Skeletal muscle tissue (tissue), 4 donors: Measurements from ENCODE around the gene CUL9. TPM values are rescaled to one million over a fixed set of nuclear protein-coding genes. Genes with fewer than 3 reads are reported as not detected.
"Not testable (repeated sequence)": the region's sequence is repeated elsewhere in the genome, so short reads cannot be mapped to it uniquely, and the experiment has no call there.

ENCODE experiments used
- H3K27ac ChIP-seq: one replicate; pipeline ENCODE4 v1.7.0; 2013; ENCODE audit warnings: mild to moderate bottlenecking, low read depth, low read length, inconsistent platforms
- H3K27me3 ChIP-seq, 3 donors: one replicate each; pipeline ENCODE4 v1.7.0; 2013; ENCODE audit warnings: low read length in 3 of 3; ENCODE audit not compliant: control insufficient read depth in 3 of 3, insufficient read depth in 3 of 3
- H3K36me3 ChIP-seq, 3 donors: one replicate each; pipeline ENCODE4 v1.7.0; 2013; ENCODE audit warnings: low read length in 3 of 3; ENCODE audit not compliant: control insufficient read depth in 3 of 3, insufficient read depth in 3 of 3
- H3K4me1 ChIP-seq, 3 donors: one replicate each; pipeline ENCODE4 v1.7.0; 2013; ENCODE audit warnings: low read length in 3 of 3, mild to moderate bottlenecking in 3 of 3; ENCODE audit not compliant: control insufficient read depth in 3 of 3, insufficient read depth in 3 of 3
- H3K4me3 ChIP-seq, 3 donors: one replicate each; pipeline ENCODE4 v1.7.0; 2013; ENCODE audit warnings: low read length in 3 of 3
- H3K9ac ChIP-seq, 3 donors: one replicate each; pipeline ENCODE4 v1.7.0; 2013; ENCODE audit warnings: low read length in 3 of 3, mild to moderate bottlenecking in 3 of 3, moderate library complexity in 2 of 3, low read depth in 1 of 3
- H3K9me3 ChIP-seq, 3 donors: one replicate each; pipeline ENCODE4 v1.7.0; 2013; ENCODE audit warnings: low read length in 3 of 3; ENCODE audit not compliant: control insufficient read depth in 3 of 3
- total RNA-seq: library from RNA; depleted of rRNA; stranded (reverse); fragments of >200 nt; gene quantifications from one replicate; pipeline ENCODE4 v1.2.3, GENCODE V29; 2014
- donor health status: Osteomylitis.

Gene CUL9
- 11.0 TPM for total RNA-seq

DNA sequence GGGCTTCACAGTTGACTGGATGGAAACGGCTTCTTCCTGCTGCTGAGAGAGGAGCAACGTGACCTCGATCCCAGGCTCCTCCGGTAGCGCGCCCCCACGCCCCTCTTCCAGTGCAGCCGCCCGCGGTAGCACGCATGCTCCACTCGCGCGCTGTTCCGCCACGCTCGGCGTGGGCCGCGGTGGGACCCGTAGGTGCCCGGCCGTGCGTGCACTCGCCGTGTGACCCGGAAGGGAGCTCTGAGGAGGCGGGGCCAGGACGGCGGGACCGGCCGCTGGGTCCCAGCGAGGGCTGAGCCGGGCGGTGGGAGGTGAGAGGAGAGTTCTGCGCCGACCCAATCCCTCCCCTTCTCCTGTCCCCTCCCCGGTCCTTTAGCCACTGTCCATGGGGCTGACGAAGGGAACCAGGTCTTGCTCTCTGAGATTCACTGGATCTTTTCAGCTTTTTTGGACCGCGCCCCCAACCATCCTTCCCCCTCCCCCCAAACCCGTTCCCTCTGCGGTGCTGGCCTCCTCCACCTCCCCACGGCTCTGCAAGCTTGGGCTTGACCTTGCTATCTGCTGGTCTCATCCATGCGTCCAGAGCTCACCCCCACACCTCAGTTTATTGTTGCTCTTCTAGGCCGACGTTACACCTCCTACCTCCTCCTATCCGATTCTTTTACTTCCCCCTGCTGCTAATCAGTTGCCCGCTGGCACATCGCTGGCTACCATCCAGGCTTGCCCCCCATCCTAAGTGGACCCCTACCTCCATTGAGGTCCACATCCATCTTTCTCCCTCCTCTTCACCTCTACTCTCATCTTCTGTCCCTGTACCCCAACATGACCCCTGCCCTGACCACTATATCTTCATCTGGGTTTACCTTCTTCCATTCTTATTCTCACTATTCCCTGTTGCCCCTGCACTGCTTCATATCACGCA, at the start of gene CUL9:
TSS of gene CUL9 (plus strand) at position 255 of the 919 bp plus-strand sequence. CDS start 2,115 bp downstream, outside the sequence.
- peak within 1 kb of the TSS; percentile 85 to 87 (median 86) for H3K9ac ChIP-seq
- no peaks in the 10 kb centered on the region for H3K27me3 ChIP-seq
- peak within 1 kb of the TSS; percentile 57 for H3K27ac ChIP-seq
- H3K4me1 ChIP-seq: peaks cover 16 to 26% (median 22%) of the 10 kb centered on the region in 3 donors
- H3K36me3 ChIP-seq: peaks cover 43 to 48% (median 46%) of the 10 kb centered on the region in 3 donors
- no peaks in the 10 kb centered on the region for H3K9me3 ChIP-seq
- H3K4me3 ChIP-seq: peak within 1 kb of the TSS; percentile 77 to 95 (median 93)

DNA sequence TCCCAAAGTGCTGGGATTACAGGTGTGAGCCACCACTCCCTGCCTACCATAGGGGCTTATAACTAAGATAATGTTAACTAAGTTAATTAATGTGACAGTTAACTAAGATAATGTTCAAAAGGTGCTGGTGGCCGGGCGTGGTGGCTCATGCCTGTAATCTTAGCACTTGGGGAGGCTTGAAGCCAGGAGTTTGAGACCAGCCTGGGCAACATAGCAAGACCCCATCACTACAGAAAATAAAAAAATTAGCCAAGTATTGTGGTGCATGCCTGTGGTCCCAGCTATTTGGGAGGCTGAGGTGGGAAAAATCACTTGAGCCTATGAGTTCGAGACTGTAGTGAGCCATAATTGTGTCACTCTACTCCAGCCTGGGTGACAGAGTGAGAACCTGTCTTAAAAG, 43.7 kb upstream of the CUL9 start:
- Histone ChIP-seq H3K9ac (no peak overlapping the region), H3K4me3 (no peak overlapping the region), H3K36me3 (no peaks in the 10 kb centered on the region), H3K4me1 (peaks cover 3% of the 10 kb centered on the region in 3 donors), H3K9me3 (no peaks in the 10 kb centered on the region), H3K27ac (no peak overlapping the region), H3K27me3 (no peaks in the 10 kb centered on the region)

DNA sequence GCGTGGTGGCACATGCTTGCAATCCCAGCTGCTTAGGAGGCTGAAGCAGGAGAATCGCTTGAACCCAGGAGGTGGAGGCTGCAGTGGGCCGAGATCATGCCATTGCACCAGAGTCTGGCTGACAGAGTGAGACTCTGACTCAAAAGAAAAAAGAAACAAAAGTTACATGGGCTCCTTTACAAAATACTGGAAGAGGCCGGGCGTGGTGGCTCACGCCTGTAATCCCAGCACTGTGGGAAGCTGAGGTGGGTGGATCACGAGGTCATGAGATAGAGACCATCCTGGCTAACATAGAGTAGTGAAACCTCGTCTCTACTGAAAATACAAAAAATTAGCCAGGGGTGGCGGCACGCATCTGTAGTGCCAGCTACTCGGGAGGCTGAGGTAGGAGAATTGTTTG, 42.0 kb upstream of the CUL9 start:
- H3K4me3 ChIP-seq, H3K27ac ChIP-seq, H3K36me3 ChIP-seq, H3K9ac ChIP-seq, H3K9me3 ChIP-seq, H3K27me3 ChIP-seq: not testable (repeated sequence)
- peaks cover 10 to 13% (median 12%) of the 10 kb centered on the region in 3 donors for H3K4me1 ChIP-seq

DNA sequence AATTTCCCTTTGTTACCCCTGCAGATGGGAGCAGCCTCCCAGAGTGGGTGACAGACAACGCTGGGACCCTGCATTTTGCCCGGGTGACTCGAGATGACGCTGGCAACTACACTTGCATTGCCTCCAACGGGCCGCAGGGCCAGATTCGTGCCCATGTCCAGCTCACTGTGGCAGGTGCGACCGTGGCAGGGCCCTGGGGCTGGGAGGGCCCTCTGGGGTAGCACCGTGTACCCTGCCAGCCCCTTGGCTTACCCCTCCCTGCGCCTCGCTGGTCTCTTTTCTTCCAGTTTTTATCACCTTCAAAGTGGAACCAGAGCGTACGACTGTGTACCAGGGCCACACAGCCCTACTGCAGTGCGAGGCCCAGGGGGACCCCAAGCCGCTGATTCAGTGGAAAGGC, 40.4 kb upstream of the CUL9 start:
- H3K27me3 ChIP-seq: no peaks in the 10 kb centered on the region
- no peaks in the 10 kb centered on the region for H3K36me3 ChIP-seq
- no peak overlapping the region for H3K9ac ChIP-seq
- peaks cover 13 to 16% (median 13%) of the 10 kb centered on the region in 3 donors for H3K4me1 ChIP-seq
- no peak overlapping the region for H3K27ac ChIP-seq
- H3K9me3 ChIP-seq: no peaks in the 10 kb centered on the region
- no peak overlapping the region for H3K4me3 ChIP-seq

DNA sequence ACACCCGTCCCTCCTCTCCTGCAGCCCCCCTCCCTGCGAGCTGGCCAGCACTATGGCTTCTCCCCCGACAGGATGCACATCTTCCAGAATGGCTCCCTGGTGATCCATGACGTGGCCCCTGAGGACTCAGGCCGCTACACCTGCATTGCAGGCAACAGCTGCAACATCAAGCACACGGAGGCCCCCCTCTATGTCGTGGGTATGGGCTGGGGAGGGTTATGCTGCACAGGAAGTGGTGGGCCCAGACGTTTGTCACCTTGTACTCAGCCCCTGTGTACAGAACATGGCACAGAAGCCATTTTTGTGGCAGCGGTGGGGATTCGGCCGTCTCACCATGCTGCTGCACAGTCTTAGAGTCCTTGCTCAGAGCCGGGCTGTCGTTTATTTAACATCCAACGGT, 39.9 kb upstream of the CUL9 start:
- no peaks in the 10 kb centered on the region for H3K27me3 ChIP-seq
- H3K27ac ChIP-seq: no peak overlapping the region
- no peak overlapping the region for H3K4me3 ChIP-seq
- H3K9ac ChIP-seq: no peak overlapping the region
- peaks cover 18 to 21% (median 18%) of the 10 kb centered on the region in 3 donors for H3K4me1 ChIP-seq
- H3K36me3 ChIP-seq: no peaks in the 10 kb centered on the region
- no peaks in the 10 kb centered on the region for H3K9me3 ChIP-seq

DNA sequence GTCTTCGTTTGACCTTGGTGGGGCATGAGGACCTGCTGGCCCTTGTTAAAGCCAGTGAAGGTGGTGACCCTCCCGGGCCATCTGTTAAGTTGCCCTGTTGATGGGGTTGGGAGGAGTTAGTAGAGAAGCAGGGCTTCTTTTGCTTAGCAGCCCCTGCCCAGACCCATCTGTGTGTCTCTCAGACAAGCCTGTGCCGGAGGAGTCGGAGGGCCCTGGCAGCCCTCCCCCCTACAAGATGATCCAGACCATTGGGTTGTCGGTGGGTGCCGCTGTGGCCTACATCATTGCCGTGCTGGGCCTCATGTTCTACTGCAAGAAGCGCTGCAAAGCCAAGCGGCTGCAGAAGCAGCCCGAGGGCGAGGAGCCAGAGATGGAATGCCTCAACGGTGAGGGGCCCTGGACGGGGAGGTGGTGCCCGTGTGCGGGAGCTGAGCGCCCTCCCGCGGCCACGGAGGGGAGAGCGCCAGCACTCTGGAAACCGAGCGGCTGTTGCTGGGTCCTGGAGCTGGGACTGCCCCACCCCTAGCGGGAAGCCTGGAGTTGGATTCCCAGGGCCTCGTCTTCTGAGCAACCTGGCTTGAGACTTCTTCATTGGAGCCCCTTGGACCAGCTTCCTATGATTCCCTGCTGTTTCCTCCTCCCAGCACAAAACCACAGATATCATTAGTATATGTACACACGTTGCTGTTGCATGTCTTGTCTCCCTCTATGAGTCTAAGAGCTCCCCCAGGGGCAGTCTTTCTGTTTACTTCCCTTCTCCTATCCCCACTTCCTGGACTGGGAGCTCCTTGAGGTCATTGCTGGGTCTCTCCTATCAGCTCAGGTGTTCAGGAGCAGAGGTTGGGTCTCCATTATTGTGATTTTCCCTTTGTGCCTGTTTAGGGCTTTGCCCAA, 38.5 kb upstream of the CUL9 start:
- H3K4me3 ChIP-seq: peak overlapping the region; percentile 16 to 49 (median 45)
- peaks cover 24 to 28% (median 28%) of the 10 kb centered on the region in 3 donors for H3K4me1 ChIP-seq
- H3K27ac ChIP-seq: no peak overlapping the region
- H3K9ac ChIP-seq: peak overlapping the region; percentile 44 to 79 (median 56)
- no peaks in the 10 kb centered on the region for H3K9me3 ChIP-seq
- no peaks in the 10 kb centered on the region for H3K36me3 ChIP-seq
- no peaks in the 10 kb centered on the region for H3K27me3 ChIP-seq

DNA sequence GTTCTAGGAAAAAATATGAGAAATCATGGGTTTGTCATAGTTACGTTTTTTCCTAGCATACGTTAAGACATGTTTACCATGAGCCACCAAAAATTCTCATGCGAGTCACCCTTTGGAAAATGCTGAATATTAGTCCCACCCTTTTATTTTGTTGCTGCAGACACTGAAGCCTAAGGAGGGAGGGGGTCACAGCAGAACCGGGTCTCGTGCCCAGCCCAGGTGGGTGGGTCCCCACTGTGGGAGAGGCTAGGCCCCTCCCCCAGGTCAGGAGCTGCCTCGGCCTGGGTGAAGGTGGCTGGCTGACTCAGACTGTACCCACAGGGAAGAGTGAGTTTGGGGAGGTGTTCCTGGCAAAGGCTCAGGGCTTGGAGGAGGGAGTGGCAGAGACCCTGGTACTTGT, 37.1 kb upstream of the CUL9 start:
- H3K9ac ChIP-seq: no peak overlapping the region
- peaks cover 24 to 28% (median 28%) of the 10 kb centered on the region in 3 donors for H3K4me1 ChIP-seq
- no peaks in the 10 kb centered on the region for H3K27me3 ChIP-seq
- H3K27ac ChIP-seq: no peak overlapping the region
- no peak overlapping the region for H3K4me3 ChIP-seq
- H3K9me3 ChIP-seq: no peaks in the 10 kb centered on the region
- H3K36me3 ChIP-seq: no peaks in the 10 kb centered on the region

DNA sequence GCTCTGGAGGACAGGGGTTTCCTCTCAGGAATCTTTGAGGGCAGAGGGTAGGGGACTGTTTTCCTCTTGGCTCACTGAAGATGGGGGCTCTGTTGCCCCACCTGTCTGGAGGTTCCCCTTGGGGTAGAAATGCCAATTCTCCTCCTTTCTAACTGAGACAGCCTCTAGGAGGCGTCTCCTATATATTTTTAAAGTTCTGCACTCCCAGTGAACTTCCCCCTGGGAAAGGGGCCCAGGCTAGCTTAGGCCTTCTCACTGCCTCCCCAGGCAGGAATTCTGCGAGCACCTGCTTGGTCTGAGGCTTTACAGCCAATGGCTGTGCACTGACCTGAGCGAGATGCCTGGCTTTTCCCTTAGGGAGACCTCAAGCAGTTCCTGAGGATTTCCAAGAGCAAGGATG, 35.7 kb upstream of the CUL9 start:
- Histone ChIP-seq H3K4me1 (peaks cover 24 to 28% (median 28%) of the 10 kb centered on the region in 3 donors), H3K4me3 (no peak overlapping the region), H3K9me3 (no peaks in the 10 kb centered on the region), H3K9ac (peak overlapping the region in 2 of 3 donors; percentile 30 to 86), H3K27me3 (no peaks in the 10 kb centered on the region), H3K36me3 (no peaks in the 10 kb centered on the region), H3K27ac (no peak overlapping the region)

DNA sequence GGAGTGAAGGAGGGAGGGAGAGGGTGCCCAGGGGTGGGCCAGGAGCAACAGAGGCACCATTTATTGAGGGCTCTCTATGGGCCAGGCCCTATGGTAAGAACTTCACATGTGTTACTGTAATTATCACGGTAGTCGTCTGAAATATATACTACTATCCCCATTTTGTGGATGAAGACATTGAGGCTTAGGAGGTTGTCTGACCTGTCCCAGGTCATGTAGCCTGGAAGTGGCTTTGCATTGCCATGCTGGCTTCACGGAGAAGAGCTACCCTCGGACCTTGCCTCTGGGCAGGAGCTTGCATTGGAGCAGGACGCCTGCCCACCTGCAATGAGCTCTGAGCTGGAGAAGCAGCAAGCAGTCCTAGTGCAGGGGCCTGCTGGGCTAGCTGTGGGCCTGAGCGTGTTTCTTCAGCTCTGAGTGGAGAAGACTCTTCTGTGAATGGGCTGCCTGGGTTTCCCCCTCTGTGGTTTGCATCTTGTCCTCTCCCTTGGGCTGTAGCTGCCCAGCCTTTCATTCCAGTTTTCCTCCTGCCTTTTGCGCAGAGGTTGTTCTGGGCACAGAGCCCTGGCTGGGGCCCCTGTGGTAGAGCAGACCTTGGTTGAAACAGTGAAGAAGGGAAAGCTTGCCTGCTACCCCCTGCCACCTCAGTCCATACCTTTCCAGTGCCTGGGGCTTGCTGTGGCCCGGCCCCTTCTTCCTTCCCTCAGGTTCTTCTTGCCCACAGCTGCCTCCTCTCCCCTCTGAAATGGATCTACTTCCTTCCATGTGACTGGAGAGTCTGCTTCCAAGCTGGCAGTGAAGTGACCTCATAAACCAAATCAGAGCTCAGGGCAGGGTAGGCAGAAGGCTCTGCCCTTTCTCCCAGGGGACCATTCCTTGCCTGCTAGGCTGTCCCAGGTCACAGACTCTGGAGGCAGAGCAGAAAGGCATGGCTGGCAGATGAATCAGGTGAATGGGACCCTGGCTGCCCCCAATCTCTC, 35.0 kb upstream of the CUL9 start:
- Histone ChIP-seq H3K4me3 (peak overlapping the region in 1 of 3 donors; percentile 65), H3K9me3 (no peaks in the 10 kb centered on the region), H3K27me3 (no peaks in the 10 kb centered on the region), H3K9ac (peak overlapping the region; percentile 47 to 86 (median 83)), H3K27ac (peak overlapping the region; percentile 69), H3K36me3 (no peaks in the 10 kb centered on the region), H3K4me1 (peaks cover 24 to 28% (median 28%) of the 10 kb centered on the region in 3 donors)
